Osteocyte (in vitro differentiated cells): Measurements from ENCODE around the gene SKAP1. TPM values are rescaled to one million over a fixed set of nuclear protein-coding genes. Genes with fewer than 3 reads are reported as not detected.
"Not testable (repeated sequence)": the region's sequence is repeated elsewhere in the genome, so short reads cannot be mapped to it uniquely, and the experiment has no call there.

Experiments used
- DNase-seq: peaks from one replicate; pipeline ENCODE4 v3.0.0; 2021; ENCODE audit warnings: mixed read lengths; ENCODE audit not compliant: unreplicated experiment; ENCODE audit errors: extremely low spot score
- H3K27ac Mint-ChIP-seq: one replicate; pipeline ENCODE4 v1.8.0; 2021; ENCODE audit warnings: mild to moderate bottlenecking, mixed read lengths; ENCODE audit not compliant: unreplicated experiment
- H3K27me3 Mint-ChIP-seq: one replicate; pipeline ENCODE4 v1.8.0; 2021; ENCODE audit warnings: mixed read lengths; ENCODE audit not compliant: unreplicated experiment
- H3K36me3 Mint-ChIP-seq: one replicate; pipeline ENCODE4 v1.8.0; 2021; ENCODE audit warnings: mixed read lengths; ENCODE audit not compliant: unreplicated experiment
- H3K4me1 Mint-ChIP-seq: one replicate; pipeline ENCODE4 v1.8.0; 2021; ENCODE audit warnings: mixed read lengths; ENCODE audit not compliant: unreplicated experiment
- H3K4me3 Mint-ChIP-seq: one replicate; pipeline ENCODE4 v1.8.0; 2021; ENCODE audit warnings: mild to moderate bottlenecking, moderate library complexity, mixed read lengths; ENCODE audit not compliant: unreplicated experiment
- H3K9me3 Mint-ChIP-seq: one replicate; pipeline ENCODE4 v1.8.0; 2021; ENCODE audit warnings: mixed read lengths; ENCODE audit not compliant: unreplicated experiment
- total RNA-seq: library from RNA; stranded (reverse); gene quantifications from 2 replicates; pipeline ENCODE4 v1.2.1, GENCODE V29; 2021
- TF ChIP-seq, protein P1 (sequence below): fragments of 200-600 bp; sonication (generic); IDR thresholded peaks from 2 replicates; pipeline ENCODE4 v1.5.0; 2021; ENCODE audit warnings: antibody characterized with exemption, mild to moderate bottlenecking, moderate library complexity

The SKAP1 gene
- total RNA-seq, 1 donor from 2014 or later: not detected

DNA sequence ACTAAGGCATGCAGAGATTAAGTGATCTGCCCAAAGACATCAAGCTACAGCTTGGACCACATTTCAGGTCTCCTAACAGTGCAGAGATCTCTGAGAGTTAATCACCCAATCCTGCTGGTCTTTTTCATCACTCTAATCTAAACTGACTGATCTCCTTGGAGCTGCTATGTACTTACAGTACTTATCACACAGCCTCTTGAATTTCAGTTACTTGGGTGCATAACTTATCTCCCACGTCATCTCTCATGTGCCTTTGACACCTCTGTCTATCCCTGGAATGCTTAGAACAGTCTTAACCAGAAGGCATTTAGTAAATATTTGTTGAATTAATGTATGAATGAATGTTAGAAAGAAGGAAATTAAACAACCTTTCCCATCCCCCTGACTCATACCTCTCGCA lies 183.4 kb downstream of the SKAP1 start:
- Mint-ChIP-seq H3K27ac (no peak overlapping the region), H3K9me3 (no peaks in the 10 kb centered on the region), H3K4me3 (no peak overlapping the region), H3K4me1 (peaks cover 2% of the 10 kb centered on the region), H3K36me3 (no peaks in the 10 kb centered on the region), H3K27me3 (peaks cover 48% of the 10 kb centered on the region)
- DNase-seq: no peak
- TF ChIP-seq, protein P1, sequence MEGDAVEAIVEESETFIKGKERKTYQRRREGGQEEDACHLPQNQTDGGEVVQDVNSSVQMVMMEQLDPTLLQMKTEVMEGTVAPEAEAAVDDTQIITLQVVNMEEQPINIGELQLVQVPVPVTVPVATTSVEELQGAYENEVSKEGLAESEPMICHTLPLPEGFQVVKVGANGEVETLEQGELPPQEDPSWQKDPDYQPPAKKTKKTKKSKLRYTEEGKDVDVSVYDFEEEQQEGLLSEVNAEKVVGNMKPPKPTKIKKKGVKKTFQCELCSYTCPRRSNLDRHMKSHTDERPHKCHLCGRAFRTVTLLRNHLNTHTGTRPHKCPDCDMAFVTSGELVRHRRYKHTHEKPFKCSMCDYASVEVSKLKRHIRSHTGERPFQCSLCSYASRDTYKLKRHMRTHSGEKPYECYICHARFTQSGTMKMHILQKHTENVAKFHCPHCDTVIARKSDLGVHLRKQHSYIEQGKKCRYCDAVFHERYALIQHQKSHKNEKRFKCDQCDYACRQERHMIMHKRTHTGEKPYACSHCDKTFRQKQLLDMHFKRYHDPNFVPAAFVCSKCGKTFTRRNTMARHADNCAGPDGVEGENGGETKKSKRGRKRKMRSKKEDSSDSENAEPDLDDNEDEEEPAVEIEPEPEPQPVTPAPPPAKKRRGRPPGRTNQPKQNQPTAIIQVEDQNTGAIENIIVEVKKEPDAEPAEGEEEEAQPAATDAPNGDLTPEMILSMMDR: no peak

DNA sequence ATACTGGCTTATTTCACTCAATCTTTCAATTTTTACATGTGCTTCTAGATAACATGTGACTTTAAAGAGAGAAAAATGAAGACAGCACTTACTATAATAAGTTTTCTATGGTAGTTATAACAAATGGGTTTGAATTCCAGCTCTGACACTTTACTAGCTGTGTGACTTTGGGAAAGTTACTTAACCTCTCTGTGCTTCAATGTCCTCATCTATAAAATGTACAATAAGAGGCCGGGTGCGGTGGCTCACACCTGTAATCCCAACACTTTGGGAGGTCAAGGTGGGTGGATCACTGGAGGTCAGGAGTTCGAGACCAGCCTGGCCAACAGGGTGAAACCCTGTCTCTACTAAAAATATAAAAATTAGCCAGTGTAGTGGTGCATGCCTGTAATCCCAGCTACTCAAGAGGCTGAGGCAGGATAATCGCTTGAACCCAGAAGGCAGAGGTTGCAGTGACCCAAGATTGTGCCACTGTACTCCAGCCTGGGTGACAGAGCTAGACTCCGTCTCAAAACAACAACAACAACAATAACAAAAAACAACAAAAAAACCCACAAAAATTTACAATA lies 184.5 kb downstream of the SKAP1 start:
- not testable (repeated sequence) for H3K36me3 Mint-ChIP-seq, H3K4me3 Mint-ChIP-seq, DNase-seq, H3K27ac Mint-ChIP-seq, H3K9me3 Mint-ChIP-seq
- Mint-ChIP-seq H3K27me3 (peaks cover 40% of the 10 kb centered on the region), H3K4me1 (peaks cover 12% of the 10 kb centered on the region)

DNA sequence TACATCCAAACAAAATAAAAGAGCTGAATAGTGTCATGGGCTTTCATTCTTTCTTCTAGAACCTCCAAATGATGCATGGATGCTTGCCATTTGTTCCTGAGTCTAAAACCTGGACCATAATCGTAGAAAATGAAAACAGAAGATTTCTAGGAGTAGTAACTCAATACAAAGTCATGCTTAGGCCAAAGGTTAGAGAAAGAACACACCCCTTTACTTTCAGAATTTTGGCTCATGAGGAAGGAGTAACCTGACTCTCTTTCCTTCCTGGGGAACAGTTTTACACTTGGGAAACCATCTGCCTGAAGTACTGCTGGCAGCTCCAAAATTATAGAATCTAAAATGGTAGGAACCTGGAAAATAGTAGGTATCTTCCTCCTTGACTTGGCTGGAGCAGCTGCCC lies 185.2 kb downstream of the SKAP1 start:
- H3K27ac Mint-ChIP-seq: no peak overlapping the region

DNA sequence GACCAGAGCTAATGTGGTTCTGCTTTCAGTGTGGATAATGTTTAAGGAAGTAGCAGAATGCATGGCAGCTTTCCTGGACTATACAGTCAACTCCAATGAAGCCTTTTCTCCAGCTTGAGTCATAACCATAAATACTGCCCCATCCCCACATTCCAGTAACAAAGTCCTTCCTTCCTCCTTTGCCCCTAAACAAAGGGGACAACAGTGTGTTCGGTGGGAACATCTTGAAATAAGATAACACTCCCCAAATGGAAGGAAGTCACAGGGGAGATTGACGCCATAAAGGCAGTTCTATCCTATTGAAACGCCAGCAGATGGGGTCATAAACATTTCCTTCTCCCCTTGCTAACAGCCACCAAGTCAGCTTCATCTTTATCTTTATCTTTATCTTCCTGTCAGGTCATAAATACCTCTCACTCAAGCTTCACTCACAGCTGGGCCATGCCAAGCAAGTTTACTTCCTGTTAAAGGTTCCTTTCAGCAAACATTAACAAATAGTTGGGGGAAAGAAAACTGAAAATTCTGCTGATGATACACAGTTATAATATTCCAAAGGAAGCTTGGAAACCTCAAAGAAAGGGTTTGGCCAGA lies 185.8 kb downstream of the SKAP1 start:
- H3K27ac Mint-ChIP-seq: no peak overlapping the region
- DNase-seq: no peak
- no peaks in the 10 kb centered on the region for H3K36me3 Mint-ChIP-seq
- H3K4me3 Mint-ChIP-seq: no peak overlapping the region
- H3K9me3 Mint-ChIP-seq: no peaks in the 10 kb centered on the region
- H3K27me3 Mint-ChIP-seq: peaks cover 40% of the 10 kb centered on the region
- TF ChIP-seq, protein P1: no peak
- H3K4me1 Mint-ChIP-seq: peaks cover 23% of the 10 kb centered on the region

More for the DNA sequence above, 185.2 kb downstream of the SKAP1 start:
- H3K4me1 Mint-ChIP-seq: peaks cover 20% of the 10 kb centered on the region
- DNase-seq: no peak
- H3K36me3 Mint-ChIP-seq: no peaks in the 10 kb centered on the region
- peaks cover 40% of the 10 kb centered on the region for H3K27me3 Mint-ChIP-seq
- no peaks in the 10 kb centered on the region for H3K9me3 Mint-ChIP-seq
- H3K4me3 Mint-ChIP-seq: no peak overlapping the region
- TF ChIP-seq, protein P1: no peak

DNA sequence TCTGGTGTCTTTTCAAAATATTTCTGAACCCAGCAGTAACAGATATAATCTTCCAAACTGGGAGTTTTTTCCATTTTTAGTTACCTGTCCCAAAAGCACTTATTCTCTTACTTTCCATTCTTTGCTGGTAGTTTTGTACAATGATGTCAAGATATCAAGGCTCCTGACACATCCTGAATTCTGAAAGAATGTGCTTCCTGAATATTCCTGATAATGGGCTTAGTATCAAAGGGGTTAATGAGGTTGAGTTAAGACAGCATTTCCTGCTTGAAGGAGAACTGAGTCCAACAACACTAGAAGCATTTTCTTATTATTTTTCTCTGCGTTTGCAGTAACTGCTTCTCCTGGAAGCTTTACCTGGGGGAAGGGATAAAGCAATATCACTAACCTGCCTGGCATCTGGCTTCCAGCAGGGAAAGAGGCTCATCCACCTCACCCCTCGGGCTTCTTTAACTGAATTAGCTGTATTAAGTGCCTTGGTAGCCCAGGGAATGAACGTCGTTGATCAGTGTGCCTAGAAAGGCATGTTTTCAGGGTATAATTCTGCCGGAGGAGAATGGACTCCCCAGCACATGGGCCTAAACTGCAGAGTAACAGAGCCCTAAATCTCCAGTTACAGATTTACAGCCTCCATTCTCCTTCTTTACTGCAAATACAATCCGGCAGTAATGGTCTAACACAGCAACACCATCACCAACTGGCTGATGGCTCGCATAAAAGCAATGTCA lies 188.1 kb downstream of the SKAP1 start:
- TF ChIP-seq, protein P1: no peak
- Mint-ChIP-seq H3K27me3 (peaks cover 27% of the 10 kb centered on the region), H3K4me1 (peaks cover 23% of the 10 kb centered on the region), H3K27ac (no peak overlapping the region), H3K9me3 (no peaks in the 10 kb centered on the region), H3K36me3 (no peaks in the 10 kb centered on the region), H3K4me3 (no peak overlapping the region)
- no peak for DNase-seq
